BLaER1 (cell line): ENCODE measurements around the gene NLRX1.

Source experiments
- H3K27ac ChIP-seq: shearing (Covaris generic); formaldehyde crosslinking; 2 replicates; pipeline ENCODE4 v1.8.1; 2022
- H3K27me3 ChIP-seq: shearing (Covaris generic); formaldehyde crosslinking; 2 replicates; pipeline ENCODE4 v1.8.1; 2022
- H3K36me3 ChIP-seq: shearing (Covaris generic); formaldehyde crosslinking; 2 replicates; pipeline ENCODE4 v1.8.1; 2022
- H3K4me1 ChIP-seq: shearing (Covaris generic); formaldehyde crosslinking; 2 replicates; pipeline ENCODE4 v1.8.1; 2022
- H3K4me2 ChIP-seq: shearing (Covaris generic); formaldehyde crosslinking; 2 replicates; pipeline ENCODE4 v1.8.1; 2022
- H3K4me3 ChIP-seq: shearing (Covaris generic); formaldehyde crosslinking; 2 replicates; pipeline ENCODE4 v1.8.1; 2022
- H3K9ac ChIP-seq: shearing (Covaris generic); formaldehyde crosslinking; 2 replicates; pipeline ENCODE4 v1.8.1; 2022
- H3K9me3 ChIP-seq: shearing (Covaris generic); formaldehyde crosslinking; 2 replicates; pipeline ENCODE4 v1.8.1; 2022
- H4K20me1 ChIP-seq: shearing (Covaris generic); formaldehyde crosslinking; 2 replicates; pipeline ENCODE4 v1.8.1; 2022
- Cebpa-rat ChIP-seq: shearing (Covaris generic); IDR thresholded peaks from 2 replicates; pipeline ENCODE4 v1.8.1; 2022

Gene NLRX1

GRCh38 chr11:119152604-119153003 lies 15.9 kb upstream of the NLRX1 start:
- Histone ChIP-seq H3K4me1 (peaks cover 27% of the 10 kb centered on the region), H3K36me3 (no peaks in the 10 kb centered on the region), H4K20me1 (peaks cover 24% of the 10 kb centered on the region), H3K27me3 (peaks cover 42% of the 10 kb centered on the region), H3K27ac (no peak overlapping the region), H3K9me3 (no peaks in the 10 kb centered on the region), H3K4me3 (no peak overlapping the region), H3K9ac (no peak overlapping the region), H3K4me2 (no peak overlapping the region)
- TF ChIP-seq Cebpa-rat: no peak

DNA sequence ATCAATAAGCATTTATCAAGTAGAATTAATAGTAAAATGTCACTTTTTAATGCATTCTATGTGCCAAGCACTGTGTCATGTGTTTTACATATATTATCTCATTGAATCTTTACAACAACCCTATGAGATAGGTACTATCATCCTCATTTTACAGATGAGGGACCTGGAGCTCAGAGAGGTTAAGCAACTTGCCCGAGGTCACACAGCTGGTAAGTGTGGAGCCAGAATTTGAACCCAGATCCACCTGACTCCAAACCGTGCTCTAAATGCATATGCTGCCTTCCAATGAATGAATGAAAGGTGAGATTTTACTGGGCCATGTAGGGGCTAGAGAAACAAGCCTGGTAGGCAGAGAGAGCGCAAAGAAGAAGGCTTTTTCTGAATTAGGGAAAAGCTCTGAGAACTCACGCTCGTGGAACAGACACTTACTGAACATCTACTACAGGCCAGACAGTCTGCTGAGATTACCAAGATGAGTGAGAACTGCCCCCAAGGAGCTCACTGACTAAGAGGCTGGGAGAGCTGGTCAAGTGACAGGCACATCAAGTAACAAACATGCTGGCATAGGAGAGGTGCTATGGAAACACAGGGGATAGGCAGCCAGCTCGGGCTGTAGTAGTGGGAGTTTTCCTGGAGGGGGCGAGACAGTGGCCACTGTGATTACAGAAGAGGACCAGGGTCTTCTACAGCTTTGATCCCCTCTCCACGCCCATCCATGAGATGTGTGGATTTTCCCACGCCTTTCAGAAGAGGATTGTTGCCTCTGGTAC lies 15.3 kb upstream of the NLRX1 start:
- H3K9me3 ChIP-seq: no peaks in the 10 kb centered on the region
- no peak overlapping the region for H3K9ac ChIP-seq
- H3K4me1 ChIP-seq: peaks cover 21% of the 10 kb centered on the region
- no peak overlapping the region for H3K4me3 ChIP-seq
- no peaks in the 10 kb centered on the region for H3K36me3 ChIP-seq
- H4K20me1 ChIP-seq: peaks cover 20% of the 10 kb centered on the region
- no peak for TF ChIP-seq Cebpa-rat
- H3K27me3 ChIP-seq: peaks cover 36% of the 10 kb centered on the region
- H3K27ac ChIP-seq: no peak overlapping the region
- H3K4me2 ChIP-seq: no peak overlapping the region

GRCh38 chr11:119154178-119154577 lies 14.3 kb upstream of the NLRX1 start:
- H3K4me3 ChIP-seq: no peak overlapping the region
- no peak overlapping the region for H3K4me2 ChIP-seq
- no peak overlapping the region for H3K9ac ChIP-seq
- H3K27me3 ChIP-seq: peaks cover 27% of the 10 kb centered on the region
- H3K27ac ChIP-seq: no peak overlapping the region
- H4K20me1 ChIP-seq: peaks cover 16% of the 10 kb centered on the region; the same call in 1 of the 2 replicates
- no peak for TF ChIP-seq Cebpa-rat
- H3K9me3 ChIP-seq: no peaks in the 10 kb centered on the region
- H3K4me1 ChIP-seq: peaks cover 13% of the 10 kb centered on the region
- no peaks in the 10 kb centered on the region for H3K36me3 ChIP-seq

DNA sequence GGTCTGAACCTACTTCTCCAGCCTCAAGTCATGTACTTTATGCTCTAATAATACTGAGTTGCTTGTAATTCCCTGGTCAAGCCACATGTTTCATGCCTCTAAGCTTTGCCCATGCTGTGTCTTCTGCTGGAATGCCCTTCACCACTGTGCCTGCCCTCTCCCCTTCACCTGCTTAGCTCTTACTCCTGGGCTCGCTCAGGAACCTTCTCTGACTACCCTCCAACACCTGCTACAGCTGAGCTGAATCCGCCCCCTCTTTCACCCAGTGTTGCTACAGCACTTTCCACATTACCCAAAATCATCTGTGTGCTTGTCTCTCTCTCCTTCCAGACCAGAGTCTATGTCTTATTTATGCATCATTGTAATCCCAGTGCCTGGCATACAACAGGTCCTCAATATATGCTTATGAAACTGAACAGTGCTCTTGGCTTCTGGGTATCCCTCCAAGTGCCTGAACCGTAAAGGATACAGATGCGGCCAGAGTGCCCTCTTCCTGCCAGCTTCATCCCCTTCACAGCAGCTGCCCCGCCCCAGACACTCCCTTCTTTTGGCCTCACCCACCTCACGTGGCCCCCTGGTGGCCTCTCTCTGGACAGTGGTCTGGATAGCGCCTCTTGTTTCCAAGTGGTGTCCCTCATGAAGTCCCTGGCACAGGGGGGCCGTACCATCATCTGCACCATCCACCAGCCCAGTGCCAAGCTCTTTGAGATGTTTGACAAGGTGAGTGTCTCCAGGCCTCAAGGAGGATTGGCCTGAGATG lies 12.6 kb upstream of the NLRX1 start:
- no peak overlapping the region for H3K4me3 ChIP-seq
- H3K27ac ChIP-seq: no peak overlapping the region
- H3K4me2 ChIP-seq: no peak overlapping the region
- no peaks in the 10 kb centered on the region for H3K36me3 ChIP-seq
- no peaks in the 10 kb centered on the region for H3K9me3 ChIP-seq
- TF ChIP-seq Cebpa-rat: no peak
- no peaks in the 10 kb centered on the region for H3K4me1 ChIP-seq
- H3K27me3 ChIP-seq: peaks cover 9% of the 10 kb centered on the region
- H4K20me1 ChIP-seq: 0 out of 2 replicates have a peak, but pooled peaks cover under 1% of the 10 kb centered on the region
- H3K9ac ChIP-seq: no peak overlapping the region

DNA sequence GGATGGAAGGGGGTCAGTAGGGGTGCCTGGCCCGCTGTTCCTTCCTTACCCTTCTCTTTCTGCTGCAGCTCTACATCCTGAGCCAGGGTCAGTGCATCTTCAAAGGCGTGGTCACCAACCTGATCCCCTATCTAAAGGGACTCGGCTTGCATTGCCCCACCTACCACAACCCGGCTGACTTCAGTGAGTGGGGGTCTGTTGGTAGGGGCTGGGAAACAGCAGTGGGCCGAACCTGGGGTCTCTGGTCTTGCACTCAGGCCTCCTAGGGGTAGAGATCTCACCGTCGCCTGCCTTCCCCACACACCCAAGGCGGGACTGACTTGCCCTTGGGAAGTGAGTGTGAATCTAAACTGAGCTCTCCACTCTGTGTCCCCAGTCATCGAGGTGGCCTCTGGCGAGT lies 12.0 kb upstream of the NLRX1 start:
- H3K36me3 ChIP-seq: no peaks in the 10 kb centered on the region
- no peak overlapping the region for H3K4me3 ChIP-seq
- H3K4me2 ChIP-seq: no peak overlapping the region
- H3K9ac ChIP-seq: no peak overlapping the region
- peaks cover 4% of the 10 kb centered on the region; the same call in 1 of the 2 replicates for H3K27me3 ChIP-seq
- H3K27ac ChIP-seq: no peak overlapping the region
- TF ChIP-seq Cebpa-rat: no peak
- peaks cover 6% of the 10 kb centered on the region; the same call in 1 of the 2 replicates for H3K4me1 ChIP-seq
- H4K20me1 ChIP-seq: no peaks in the 10 kb centered on the region
- H3K9me3 ChIP-seq: no peaks in the 10 kb centered on the region

GRCh38 chr11:119157063-119157462 lies 11.5 kb upstream of the NLRX1 start:
- Histone ChIP-seq H3K36me3 (no peaks in the 10 kb centered on the region), H4K20me1 (no peaks in the 10 kb centered on the region), H3K9me3 (no peaks in the 10 kb centered on the region), H3K4me2 (no peak overlapping the region), H3K9ac (no peak overlapping the region), H3K27me3 (no peaks in the 10 kb centered on the region), H3K27ac (no peak overlapping the region), H3K4me3 (no peak overlapping the region), H3K4me1 (peaks cover 6% of the 10 kb centered on the region; the same call in 1 of the 2 replicates)
- no peak for TF ChIP-seq Cebpa-rat

DNA sequence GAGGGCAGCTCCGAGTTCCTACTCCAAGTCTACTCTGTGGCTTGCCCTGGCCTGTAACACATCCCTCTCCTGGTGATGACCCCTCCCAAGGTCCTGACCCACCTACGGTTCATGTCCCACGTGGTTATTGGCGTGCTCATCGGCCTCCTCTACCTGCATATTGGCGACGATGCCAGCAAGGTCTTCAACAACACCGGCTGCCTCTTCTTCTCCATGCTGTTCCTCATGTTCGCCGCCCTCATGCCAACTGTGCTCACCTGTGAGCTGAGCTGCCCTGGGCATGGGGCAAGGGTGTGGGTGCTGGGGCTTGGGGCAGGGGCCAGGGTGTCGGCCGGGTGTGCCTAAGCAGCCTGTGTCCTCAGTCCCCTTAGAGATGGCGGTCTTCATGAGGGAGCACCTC lies 10.1 kb upstream of the NLRX1 start:
- Histone ChIP-seq H3K4me2 (no peak overlapping the region), H3K4me1 (peaks cover 6% of the 10 kb centered on the region; the same call in 1 of the 2 replicates), H3K4me3 (no peak overlapping the region), H3K27ac (no peak overlapping the region), H3K9me3 (no peaks in the 10 kb centered on the region), H3K36me3 (no peaks in the 10 kb centered on the region), H4K20me1 (no peaks in the 10 kb centered on the region), H3K9ac (no peak overlapping the region), H3K27me3 (no peaks in the 10 kb centered on the region)
- TF ChIP-seq Cebpa-rat: no peak

DNA sequence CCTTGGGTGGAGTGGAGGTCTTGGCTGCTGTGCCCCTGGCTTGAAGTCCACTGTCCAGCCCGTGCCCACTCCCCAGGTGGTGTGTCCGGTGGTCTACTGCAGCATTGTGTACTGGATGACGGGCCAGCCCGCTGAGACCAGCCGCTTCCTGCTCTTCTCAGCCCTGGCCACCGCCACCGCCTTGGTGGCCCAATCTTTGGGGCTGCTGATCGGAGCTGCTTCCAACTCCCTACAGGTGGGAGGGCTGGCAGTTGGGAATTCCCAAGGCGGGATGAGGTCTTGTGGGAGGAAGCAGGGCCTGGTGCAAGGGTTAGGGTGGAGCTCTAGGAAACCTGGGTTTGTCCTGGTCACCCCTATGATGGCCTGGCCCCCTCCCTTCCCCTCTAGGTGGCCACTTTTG lies 8.4 kb upstream of the NLRX1 start:
- TF ChIP-seq Cebpa-rat: no peak
- H3K4me1 ChIP-seq: peaks cover 6% of the 10 kb centered on the region; the same call in 1 of the 2 replicates
- H3K9me3 ChIP-seq: no peaks in the 10 kb centered on the region
- H4K20me1 ChIP-seq: no peaks in the 10 kb centered on the region
- no peak overlapping the region for H3K9ac ChIP-seq
- H3K27me3 ChIP-seq: no peaks in the 10 kb centered on the region
- no peak overlapping the region for H3K4me2 ChIP-seq
- H3K36me3 ChIP-seq: no peaks in the 10 kb centered on the region
- no peak overlapping the region for H3K4me3 ChIP-seq
- no peak overlapping the region for H3K27ac ChIP-seq

- Histone ChIP-seq H3K36me3 (no peaks in the 10 kb centered on the region), H3K4me3 (no peak overlapping the region), H3K9me3 (no peaks in the 10 kb centered on the region), H3K4me2 (no peak overlapping the region), H3K27me3 (no peaks in the 10 kb centered on the region), H3K9ac (no peak overlapping the region), H3K4me1 (peaks cover 17% of the 10 kb centered on the region), H3K27ac (no peak overlapping the region), H4K20me1 (no peaks in the 10 kb centered on the region)
- no peak for TF ChIP-seq Cebpa-rat
Measured at GRCh38 chr11:119161871-119162270, 6.7 kb upstream of the NLRX1 start.
